GM12878 (cell line): Measurements from ENCODE around the gene CNPY1. TPM values are rescaled to one million over a fixed set of nuclear protein-coding genes. Genes with fewer than 3 reads are reported as not detected.

Source experiments
- ATAC-seq: fragments of 200-7000 bp; cut with Tn5 transposase; 3 replicates; pipeline ENCODE4 v1.9.1; 2020; ENCODE audit warnings: mild to moderate bottlenecking, moderate library complexity
- BruUV-seq: library from RNA; stranded (reverse); fragments of 400-500 nt; replicated peaks from 2 replicates; lab custom pipeline; 2021; lab: Mats Ljungman, UMichigan
- CTCF ChIA-PET: fragments of 300-600 bp; sonication (Branson Sonifier 250); formaldehyde crosslinking; extraction: SDS; loops from one replicate; lab custom pipeline; 2021; ENCODE audit warnings: inconsistent platforms; lab: Yijun Ruan, JAX
- POLR2A ChIA-PET: fragments of 350-600 bp; formaldehyde crosslinking; extraction: SDS; loops from one replicate; lab custom pipeline; 2021; ENCODE audit warnings: inconsistent platforms; lab: Charles Lee
- RAD21 ChIA-PET: fragments of 300-600 bp; sonication (Branson Sonifier 250); formaldehyde crosslinking; loops from one replicate; lab custom pipeline; 2023; ENCODE audit warnings: antibody characterized with exemption; ENCODE audit not compliant: unreplicated experiment; lab: Charles Lee
- SMC1A ChIA-PET: fragments of 300-600 bp; sonication (Branson Sonifier 250); formaldehyde crosslinking; loops from one replicate; lab custom pipeline; 2023; ENCODE audit not compliant: unreplicated experiment, uncharacterized antibody; lab: Charles Lee
- DNase-seq: peaks from one replicate; pipeline ENCODE4 v3.0.0-alpha.2; 2011; ENCODE audit warnings: low read depth, low spot score
- FAIRE-seq: peaks from 3 replicates; lab custom pipeline; 2011; peaks lifted over from hg19 to GRCh38; lab: Jason Lieb, UNC
- H2AFZ ChIP-seq: 2 replicates; pipeline ENCODE4 v1.6.0; 2011; ENCODE audit warnings: low read depth, low read length, control low read depth; ENCODE audit not compliant: control insufficient read depth
- H3K27ac ChIP-seq: 2 replicates; pipeline ENCODE4 v1.5.1; 2011; ENCODE audit warnings: control low read depth; ENCODE audit not compliant: control insufficient read depth, insufficient read depth
- H3K27me3 ChIP-seq, 2 experiments: replicated peaks in 1 of 2; 2 replicates each; pipeline versions ENCODE4 v1.6.0 to v1.6.1; 2011; ENCODE audit warnings: low read length in 1 of 2; ENCODE audit not compliant: control insufficient read depth in 2 of 2, insufficient read depth in 2 of 2
- H3K36me3 ChIP-seq, 2 experiments: 2 replicates each; pipeline ENCODE4 v1.5.1; 2011; ENCODE audit warnings: low read length in 1 of 2; ENCODE audit not compliant: control insufficient read depth in 2 of 2, insufficient read depth in 2 of 2
- H3K4me1 ChIP-seq: 2 replicates; pipeline ENCODE4 v1.6.1; 2011; ENCODE audit warnings: mild to moderate bottlenecking, low read length, moderate library complexity, mixed read lengths; ENCODE audit not compliant: control insufficient read depth, insufficient read depth
- H3K4me2 ChIP-seq: 2 replicates; pipeline ENCODE4 v1.6.0; 2011; ENCODE audit warnings: control low read depth; ENCODE audit not compliant: control insufficient read depth, insufficient read depth
- H3K4me3 ChIP-seq: fragments of 200-600 bp; sonication (generic); 2 replicates; pipeline ENCODE4 v1.5.1; 2016
- H3K79me2 ChIP-seq: 2 replicates; pipeline ENCODE4 v1.6.0; 2011; ENCODE audit warnings: low read length; ENCODE audit not compliant: control insufficient read depth, insufficient read depth
- H3K9ac ChIP-seq: 2 replicates; pipeline ENCODE4 v1.8.0; 2011; ENCODE audit warnings: low read length, control low read depth, mixed read lengths; ENCODE audit not compliant: control insufficient read depth, insufficient read depth
- H3K9me3 ChIP-seq: replicated peaks from 3 replicates; pipeline ENCODE4 v1.5.1; 2011; ENCODE audit warnings: mild to moderate bottlenecking, low read length; ENCODE audit not compliant: control insufficient read depth, insufficient read depth
- H4K20me1 ChIP-seq: 2 replicates; pipeline ENCODE4 v1.6.0; 2011; ENCODE audit not compliant: control insufficient read depth, insufficient read depth
- E2F4 ChIP-seq: IDR thresholded peaks from 2 replicates; pipeline ENCODE4 v1.6.1; 2012; ENCODE audit warnings: low read depth, low read length, improper control_type of control experiment
- IRF4 ChIP-seq: IDR thresholded peaks from 2 replicates; pipeline ENCODE4 v1.6.1; 2011; ENCODE audit warnings: low read depth, low read length
- PAX5 ChIP-seq: IDR thresholded peaks from 2 replicates; pipeline ENCODE4 v1.6.1; 2011; ENCODE audit warnings: low read depth, low read length, borderline replicate concordance
- RCOR1 ChIP-seq: conservative IDR thresholded peaks from 2 replicates; pipeline ENCODE4 v1.6.1; 2012; ENCODE audit warnings: low read depth, low read length, improper control_type of control experiment
- RFX5 ChIP-seq: IDR thresholded peaks from 2 replicates; pipeline ENCODE4 v1.6.1; 2011; ENCODE audit warnings: low read depth, low read length, improper control_type of control experiment
- SKIL ChIP-seq: fragments of 450-650 bp; IDR thresholded peaks from 2 replicates; pipeline ENCODE4 v1.6.1; 2017; ENCODE audit warnings: mild to moderate bottlenecking, low read depth, inconsistent platforms; ENCODE audit not compliant: poor library complexity, severe bottlenecking
- WGBS: methylation state at CpG from one replicate; pipeline ENCODE4 v1.1.6; 2016; ENCODE audit warnings: low lambda C conversion rate; ENCODE audit not compliant: insufficient replicate concordance, insufficient coverage; ENCODE audit errors: missing lambda C conversion rate; 5-methylcytosine and 5-hydroxymethylcytosine counted together
- in situ Hi-C: fragments of 300-500 bp; cut with MboI; formaldehyde crosslinking; loops from 9 replicates; pipeline ENCODE4 v1.14.3; 2018; ENCODE audit warnings: mixed read lengths
- intact Hi-C: fragments of 100-400 bp; cut with micrococcal nuclease; formaldehyde crosslinking; loops from one replicate; pipeline ENCODE4 v1.14.2; 2022; ENCODE audit not compliant: unreplicated experiment
- polyA plus RNA-seq, 11 experiments: library from polyadenylated mRNA; depleted of rRNA in 4 of 11; unstranded in 6 of 11; stranded (reverse) in 5 of 11; fragments of >200 nt; fragmentation: Nextera tagmentation in 4 of 11; fragmentation: Illumina TruSeq in 1 of 11; extraction: Ambion mirVana in 4 of 11; extraction: Trizol in 1 of 11; gene quantifications; 1 replicate in 1 of 11; 2 replicates in 10 of 11; pipeline versions ENCODE4 v1.2.1 to v1.2.3, GENCODE V29; 2011 to 2016; ENCODE audit warnings: inconsistent platforms in 2 of 11, missing spikeins in 2 of 11, low read depth in 1 of 11
- total RNA-seq, 4 experiments: library from RNA; depleted of rRNA in 3 of 4; stranded (reverse); fragments of >200 nt in 3 of 4; fragmentation: Illumina TruSeq in 1 of 4; extraction: Trizol in 1 of 4; gene quantifications; 2 replicates each; pipeline versions ENCODE4 v1.2.1 to v1.2.3, GENCODE V29; 2013 to 2021

Gene CNPY1
- total and polyA plus RNA-seq, 10 of the 15 experiments (the other 5 are each of a cell fraction or from before 2014, with no cell fraction given) = not detected

GRCh38 chr7:155556763-155557162, 10.4 kb upstream of the CNPY1 start:
- Histone ChIP-seq H3K9ac (no peak overlapping the region), H4K20me1 (no peaks in the 10 kb centered on the region), H2AFZ (no peak overlapping the region)
- TF ChIP-seq E2F4 = no peak
- no peak for TF ChIP-seq SKIL
- TF ChIP-seq RCOR1 = no peak
- no peak for TF ChIP-seq PAX5
- no peak for TF ChIP-seq RFX5
- no peak for TF ChIP-seq IRF4
- TF ChIP-seq, all 136 proteins: peak for 0
- 56% methylated on average over 9 of the region's 9 CpGs for WGBS
- H3K4me1 ChIP-seq = no peaks in the 10 kb centered on the region
- ChIA-PET CTCF (no interaction called here), SMC1A (no interaction called here), POLR2A (no interaction called here), RAD21 (no interaction called here)
- H3K36me3 ChIP-seq = no peaks in the 10 kb centered on the region
- no peak overlapping the region for H3K27ac ChIP-seq
- no peaks in the 10 kb centered on the region; a peak in 2 of 4 replicates for H3K27me3 ChIP-seq
- no peak overlapping the region for H3K4me3 ChIP-seq
- in situ Hi-C loops (no loop called here), intact Hi-C loops (no loop called here)
- no peak for FAIRE-seq
- no peak for ATAC-seq
- H3K9me3 ChIP-seq = no peaks in the 10 kb centered on the region
- H3K4me2 ChIP-seq = no peak overlapping the region
- H3K79me2 ChIP-seq = no peaks in the 10 kb centered on the region
- BruUV-seq = no TSS peak
- DNase-seq = no peak
